ENCODE measurements around the gene IL24.

IL24 gene

GRCh38 chr1:206882555-206882954 is 14.7 kb upstream of the IL24 start:
- DNase-seq = no peak

GRCh38 chr1:206883160-206883559 is 14.1 kb upstream of the IL24 start:
- no peak for DNase-seq

GRCh38 chr1:206883876-206884275 is 13.4 kb upstream of the IL24 start:
- DNase-seq = no peak

DNA sequence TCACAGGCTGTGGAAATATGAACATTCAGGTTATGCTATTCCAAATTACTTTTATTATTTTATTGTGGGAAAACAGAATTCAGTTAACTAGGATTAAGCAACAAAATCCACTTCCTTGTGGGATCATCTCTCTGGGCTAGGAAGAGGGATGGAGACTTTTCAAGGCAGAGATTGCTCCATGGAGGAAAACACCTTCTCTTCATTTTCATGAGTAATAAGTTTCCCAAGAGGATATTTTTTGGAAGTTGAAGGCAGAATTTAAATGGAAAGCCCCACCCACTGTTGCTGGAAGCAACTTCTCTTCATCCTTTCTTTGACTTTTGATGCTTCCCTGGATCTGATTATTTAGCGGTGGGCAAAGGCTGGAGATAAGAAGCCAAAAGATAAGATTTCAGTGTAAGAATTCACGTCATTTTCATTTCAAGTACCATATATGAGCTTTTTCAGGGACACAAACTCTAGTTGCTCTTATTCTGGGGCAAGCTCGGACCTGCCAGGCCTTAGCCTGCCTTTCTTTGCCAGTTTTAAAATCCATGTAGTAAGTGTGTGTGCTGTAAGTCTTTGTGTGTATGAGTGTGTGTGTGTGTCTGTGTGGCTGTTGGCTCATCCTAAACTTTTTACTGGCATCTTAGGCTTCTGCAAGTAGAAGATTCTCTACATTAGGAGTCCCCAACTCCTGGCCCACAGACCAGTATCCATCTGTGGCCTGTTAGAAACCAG is 11.7 kb upstream of the IL24 start:
- no peak for DNase-seq

- no peak for DNase-seq
Measured at GRCh38 chr1:206886831-206887230, 10.4 kb upstream of the IL24 start.

DNA sequence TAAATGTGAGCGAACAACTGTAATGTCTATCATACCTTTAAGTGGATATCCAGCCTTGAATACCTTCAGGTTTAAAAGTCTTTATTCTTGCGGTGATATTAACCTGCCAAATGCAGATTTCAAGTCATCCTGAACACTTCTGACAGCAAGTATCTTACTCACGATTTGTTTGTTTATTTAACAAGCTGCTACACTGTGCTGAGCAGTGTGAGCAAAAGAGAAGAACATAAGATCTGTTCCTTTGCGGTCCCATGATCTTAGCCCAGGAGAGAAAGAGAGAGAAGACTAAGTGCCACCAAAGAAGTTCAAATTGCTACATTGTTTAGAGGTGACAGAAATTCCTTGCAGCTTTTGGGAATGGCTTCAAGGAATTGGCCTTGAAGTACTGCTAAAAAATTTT is 9.5 kb upstream of the IL24 start:
- DNase-seq = no peak

DNA sequence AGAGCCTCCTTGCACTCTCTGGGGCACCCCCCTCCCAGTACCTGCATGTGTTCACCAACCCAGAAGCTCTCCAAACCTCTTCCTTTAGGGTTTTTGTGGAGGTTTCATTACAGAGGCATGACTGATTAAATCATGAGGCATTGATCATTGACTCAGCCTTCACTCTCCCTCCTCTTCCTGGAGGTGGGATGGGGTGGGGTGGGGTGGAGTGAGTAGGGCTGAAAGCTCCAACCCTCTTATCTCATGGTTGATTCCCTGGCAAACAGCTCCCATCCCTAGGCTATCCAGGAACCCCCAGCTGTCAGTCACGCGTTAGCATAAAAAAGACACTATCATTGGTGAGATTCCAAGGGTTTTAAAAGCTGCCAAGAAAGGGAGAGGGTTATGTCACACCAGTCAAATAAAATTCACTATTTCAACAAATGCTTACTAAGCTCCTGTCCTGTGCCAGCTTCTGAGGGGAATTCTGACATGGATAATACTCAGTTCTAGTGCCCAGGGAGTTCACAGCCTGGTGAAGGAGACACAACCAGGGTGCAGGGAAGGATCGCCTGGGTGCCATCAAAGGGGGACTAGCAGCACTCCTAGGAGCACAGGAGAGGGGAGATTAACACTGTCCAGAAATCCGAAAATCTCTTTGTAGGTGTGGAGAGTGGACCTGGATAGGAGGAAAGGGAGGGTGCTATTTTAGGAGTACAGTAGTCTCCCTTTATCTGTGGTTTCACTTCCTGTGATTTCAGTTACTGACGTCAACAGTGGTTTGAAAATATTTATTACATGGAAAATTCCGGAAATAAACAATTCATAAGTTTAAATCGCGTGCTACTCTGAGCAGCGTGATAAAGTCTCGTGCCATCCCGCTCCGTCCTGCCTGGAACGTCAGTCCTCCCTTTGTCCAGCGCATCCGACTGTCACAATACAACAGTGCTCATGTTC is 6.8 kb upstream of the IL24 start:
- DNase-seq = no peak

DNA sequence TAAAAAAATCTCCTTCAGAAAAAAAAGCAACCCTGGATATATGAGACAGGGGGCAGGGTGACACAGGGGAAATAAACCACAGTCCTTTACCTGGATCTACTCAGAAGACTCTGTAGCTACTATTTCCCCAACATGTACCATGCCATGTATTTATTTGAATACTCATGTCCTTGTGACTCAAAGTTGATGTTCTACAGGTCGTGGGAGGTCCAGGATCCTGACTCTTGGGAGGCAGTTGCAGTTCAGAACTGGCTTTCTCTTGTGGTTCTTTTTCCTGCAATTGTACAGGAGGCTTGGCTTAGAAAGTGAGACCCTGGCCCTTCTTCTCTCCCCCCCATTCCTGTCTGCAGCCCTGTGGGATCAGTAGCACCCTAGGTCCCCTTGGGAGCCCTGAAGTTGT is 5.8 kb upstream of the IL24 start:
- DNase-seq = no peak

DNA sequence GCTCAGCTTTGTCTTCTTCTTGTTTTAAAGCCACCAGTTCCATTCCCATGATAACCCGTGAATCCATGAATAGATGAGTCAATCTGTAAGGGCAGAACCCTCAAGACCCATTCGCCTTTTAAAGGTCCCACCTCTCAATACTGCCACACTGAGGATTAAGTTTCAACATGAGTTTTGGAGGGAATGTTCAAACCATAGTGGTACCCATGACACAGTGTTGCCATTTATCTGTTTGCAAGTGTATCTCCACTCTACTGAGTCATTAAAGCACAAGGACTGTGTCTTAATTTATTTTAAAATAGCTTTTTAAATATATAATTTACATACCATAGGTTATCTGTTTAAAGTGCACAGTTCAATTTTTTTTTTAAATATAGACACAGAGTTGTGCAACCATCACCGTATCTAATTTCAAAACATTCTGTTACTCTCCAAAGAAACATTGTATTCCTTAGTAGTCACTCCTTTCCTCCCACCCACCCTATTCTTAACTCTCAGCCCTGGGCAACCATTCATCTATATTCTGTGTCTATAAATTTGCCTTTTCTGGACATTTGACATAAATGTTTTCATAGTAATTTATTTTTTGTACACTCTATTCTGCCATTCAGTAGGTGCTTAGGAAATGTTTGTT is 4.8 kb upstream of the IL24 start:
- no peak for DNase-seq

DNA sequence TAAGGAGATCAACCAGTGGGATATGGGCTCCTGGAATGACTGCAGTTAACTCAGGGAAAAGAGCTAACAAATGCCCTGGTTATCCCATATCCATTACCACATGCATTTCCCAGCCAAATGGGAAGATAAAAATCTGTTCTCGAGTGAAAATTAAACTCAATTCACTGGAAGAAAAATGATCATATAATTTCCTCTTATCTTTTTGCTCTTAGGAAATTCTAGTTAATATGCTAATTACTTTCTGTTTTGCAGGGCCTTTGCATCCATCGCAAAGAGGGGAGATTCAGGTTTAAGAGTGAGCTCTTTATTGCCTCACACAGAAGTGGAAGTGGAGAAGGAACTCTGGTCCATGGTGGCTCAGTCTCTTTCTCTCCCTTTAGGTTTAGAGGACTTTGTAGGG is 3.9 kb upstream of the IL24 start:
- DNase-seq = no peak

DNA sequence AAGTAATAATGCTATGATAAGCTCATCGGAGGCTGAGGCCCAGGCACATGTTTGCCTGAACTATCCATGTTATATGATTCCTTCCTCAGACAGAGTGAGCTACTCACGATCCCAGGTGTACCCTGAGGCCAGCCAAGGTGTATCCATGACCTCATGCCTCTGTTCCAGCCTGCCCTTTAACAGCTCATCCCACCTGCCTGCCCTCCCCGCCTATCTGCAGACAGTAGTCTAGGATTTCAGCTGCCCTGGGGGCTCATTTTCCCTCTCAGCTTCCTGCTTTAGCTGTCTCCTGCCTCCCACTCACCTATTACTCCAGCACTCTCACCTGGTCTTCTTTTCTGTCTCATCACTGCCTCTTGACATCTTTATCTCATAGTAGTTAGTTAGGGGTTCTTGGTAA is 1.9 kb upstream of the IL24 start:
- DNase-seq = no peak

DNA sequence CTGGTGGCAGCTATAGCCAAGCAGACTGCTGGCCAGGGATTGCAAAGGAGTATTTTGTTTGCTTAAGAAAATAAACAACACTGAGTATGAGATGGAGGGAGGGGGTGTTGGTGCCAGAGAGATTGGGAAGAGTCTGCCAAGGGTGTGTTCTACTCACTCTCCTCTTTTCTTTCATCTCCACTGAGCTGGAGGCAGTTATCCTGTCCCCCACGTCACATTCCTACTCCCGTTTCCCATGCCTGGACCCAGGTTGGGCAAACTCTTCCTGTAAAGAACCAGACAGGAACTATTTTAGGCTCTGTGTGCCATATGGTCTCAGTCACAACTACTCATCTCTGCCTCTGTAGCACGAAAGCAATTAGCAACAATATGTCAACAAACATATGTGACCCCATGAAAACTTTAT is 1.4 kb upstream of the IL24 start:
- DNase-seq = no peak

GRCh38 chr1:206896261-206896660 is 982 bp upstream of the IL24 start:
- DNase-seq = no peak

DNA sequence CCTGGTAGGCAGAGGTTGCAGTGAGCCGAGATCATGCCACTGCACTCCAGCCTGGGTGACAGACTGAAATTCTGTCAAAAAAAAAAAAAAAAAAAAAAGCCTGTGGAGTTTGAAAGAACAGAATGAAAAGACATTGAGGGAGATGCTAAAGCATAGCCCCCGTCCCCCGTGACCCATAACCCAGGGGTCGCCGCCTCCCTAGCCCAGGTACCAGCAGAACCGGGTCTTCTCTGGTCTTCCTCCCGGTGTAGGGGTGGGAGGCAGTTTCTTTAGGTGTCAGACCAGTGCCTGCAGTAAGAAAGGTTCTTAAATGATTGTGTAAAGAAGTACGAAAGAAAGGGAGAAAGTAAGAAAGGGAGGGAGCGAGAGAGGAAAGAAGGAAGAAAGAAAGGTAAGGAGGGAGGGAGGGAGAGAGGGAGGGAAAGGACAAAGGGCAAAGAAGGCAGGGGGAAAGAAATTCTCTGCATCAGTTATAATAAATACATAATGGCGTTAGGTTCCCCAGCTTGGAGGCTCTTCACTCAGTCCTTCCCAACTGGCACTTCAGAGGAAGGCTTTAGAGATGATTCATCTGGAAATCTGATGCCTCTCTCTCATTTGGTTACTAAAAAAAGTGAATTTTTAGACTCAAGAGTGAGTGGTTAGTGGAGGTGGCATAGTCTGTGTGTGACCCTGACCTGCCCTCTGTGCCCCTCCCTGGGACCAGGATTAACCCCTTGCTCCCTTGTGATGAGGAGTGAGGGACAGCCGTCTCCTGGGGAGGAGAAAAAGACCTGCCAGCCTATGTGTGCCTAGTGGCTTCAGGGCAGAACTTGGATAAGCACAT is 1.1 kb downstream of the IL24 start:
- no peak for DNase-seq

- DNase-seq = no peak
Measured at GRCh38 chr1:206898915-206899431, 1.7 kb downstream of the IL24 start.

DNA sequence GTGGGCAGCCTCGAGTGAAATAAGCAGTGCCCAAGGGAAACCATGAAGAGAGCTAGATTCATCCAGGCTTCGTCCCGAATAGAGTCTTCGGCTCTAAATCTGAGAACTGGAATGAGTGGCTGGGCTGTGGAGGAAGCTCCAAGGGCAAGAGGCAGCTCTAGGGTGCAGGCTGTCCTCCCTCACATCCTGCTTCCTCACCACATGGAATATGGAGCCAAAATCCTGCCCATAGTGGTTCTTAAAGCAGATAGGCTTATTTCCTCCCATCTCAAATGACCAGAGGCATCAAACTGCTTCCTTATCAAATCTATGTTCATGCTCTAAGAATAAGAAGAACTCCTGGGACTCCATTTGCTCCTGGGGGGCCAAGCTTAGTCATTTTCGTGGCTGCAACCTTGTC is 2.5 kb downstream of the IL24 start:
- no peak for DNase-seq

DNA sequence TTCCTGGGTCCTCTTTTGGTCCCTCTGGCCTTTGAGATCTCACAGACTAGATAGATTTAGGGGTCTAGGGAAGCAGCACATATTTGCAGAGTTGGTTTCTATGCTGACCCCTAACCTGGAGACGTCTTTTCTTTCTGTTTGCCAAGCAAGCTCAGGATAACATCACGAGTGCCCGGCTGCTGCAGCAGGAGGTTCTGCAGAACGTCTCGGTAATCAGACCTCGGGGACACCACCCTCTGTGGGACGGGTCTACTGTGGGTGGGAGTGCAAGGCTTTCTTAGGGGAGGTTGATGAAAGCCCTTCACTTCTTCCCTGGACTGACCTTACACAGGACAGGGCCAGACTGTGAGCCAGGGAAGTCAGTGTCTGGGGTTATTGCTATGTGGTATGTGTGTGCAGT is 2.9 kb downstream of the IL24 start:
- no peak for DNase-seq

GRCh38 chr1:206901944-206902343 is 4.7 kb downstream of the IL24 start:
- DNase-seq = no peak

- DNase-seq = no peak
Measured at GRCh38 chr1:206902702-206903101, 5.5 kb downstream of the IL24 start.

DNA sequence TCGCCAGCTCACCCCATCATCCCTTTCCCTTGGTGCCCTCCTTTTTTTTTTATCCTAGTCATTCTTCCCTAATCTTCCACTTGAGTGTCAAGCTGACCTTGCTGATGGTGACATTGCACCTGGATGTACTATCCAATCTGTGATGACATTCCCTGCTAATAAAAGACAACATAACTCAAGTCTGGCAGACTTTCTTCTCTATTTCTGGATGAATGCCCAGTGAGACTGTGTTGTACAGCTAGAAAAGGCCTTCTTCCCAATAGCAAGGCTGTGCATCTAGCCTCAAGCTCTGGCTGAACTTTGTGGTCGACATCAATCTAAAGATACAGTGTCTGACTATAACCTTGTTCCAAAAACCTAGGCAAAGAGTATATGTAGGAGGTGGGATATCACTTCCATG is 6.4 kb downstream of the IL24 start:
- no peak for DNase-seq

GRCh38 chr1:206904423-206905142 is 7.3 kb downstream of the IL24 start:
- DNase-seq = no peak
